VCaP (cell line): Measurements from ENCODE around the gene CNTFR.

Experiments
- H3K27ac ChIP-seq: fragments of 450-650 bp; 2 replicates; pipeline ENCODE4 v1.5.1; 2017
- CTCF ChIP-seq: fragments of 450-650 bp; conservative IDR thresholded peaks from 2 replicates; pipeline ENCODE4 v1.5.1; 2017; ENCODE audit warnings: mild to moderate bottlenecking, moderate library complexity

CNTFR gene

GRCh38 chr9:34591248-34591916 is 1.9 kb upstream of the CNTFR start:
- peak; percentile 97 for TF ChIP-seq CTCF
- no peak overlapping the region for H3K27ac ChIP-seq

GRCh38 chr9:34590381-34591247 is 1.1 kb upstream of the CNTFR start:
- TF ChIP-seq CTCF, result no peak
- peak overlapping the region; percentile 79; the same call in 1 of the 2 replicates for H3K27ac ChIP-seq

GRCh38 chr9:34588671-34589635 is 571 bp downstream of the CNTFR start:
- no peak for TF ChIP-seq CTCF
- peak overlapping the region; percentile 79; the same call in 1 of the 2 replicates for H3K27ac ChIP-seq

- H3K27ac ChIP-seq, result no peak overlapping the region
- TF ChIP-seq CTCF, result no peak
These were observed 2.3 kb downstream of the CNTFR start for GRCh38 chr9:34587271-34587670.

GRCh38 chr9:34585946-34586669 is 3.4 kb downstream of the CNTFR start:
- no peak overlapping the region for H3K27ac ChIP-seq
- TF ChIP-seq CTCF, result no peak

GRCh38 chr9:34584970-34585369 is 4.6 kb downstream of the CNTFR start:
- TF ChIP-seq CTCF, result no peak

More at GRCh38 chr9:34584970-34585369, 4.6 kb downstream of the CNTFR start:
- no peak overlapping the region for H3K27ac ChIP-seq
